ENCODE data around the gene ERGIC1. TPM values are rescaled to one million over a fixed set of nuclear protein-coding genes. Genes with fewer than 3 reads are reported as not detected.

Gene ERGIC1
- total and polyA plus RNA-seq, 2 experiments from 2014 or later = 25.2 to 92.2 TPM

GRCh38 chr5:172876578-172876977, 42.5 kb downstream of the ERGIC1 start:
- Histone ChIP-seq H3K4me3 (no peak overlapping the region), H3K79me2 (replicated peaks; ENCODE audit: insufficient read depth) (peaks cover 47% of the 10 kb centered on the region), H4K20me1 (replicated peaks; ENCODE audit: insufficient read depth) (peaks cover 45% of the 10 kb centered on the region), H3K36me3 (ENCODE audit: insufficient read depth) (no peaks in the 10 kb centered on the region), H3K27me3 (ENCODE audit: insufficient read depth) (no peaks in the 10 kb centered on the region), H2AFZ (no peak overlapping the region), H3F3A (replicated peaks; ENCODE audit: low read depth) (no peaks in the 10 kb centered on the region), H3K9me2 (ENCODE audit: insufficient read depth) (no peaks in the 10 kb centered on the region), H3K4me1 (ENCODE audit: insufficient read depth) (peaks cover 18% of the 10 kb centered on the region), H3K27ac (ENCODE audit: low read depth) (no peak overlapping the region), H3K4me2 (no peak overlapping the region)
- peaks cover 7% of the 10 kb centered on the region; the same call in 2 of the 3 replicates for H3K36me3 Mint-ChIP-seq (ENCODE audit: low read depth)
- no peak for DNase-seq (ENCODE audit: low spot score)
- TF ChIP-seq CTCF (conservative IDR thresholded peaks at IDR 0.05; ENCODE audit: low read depth in 2 of 2) (no peak), ZNF331 (CRISPR knock-in tag; IDR thresholded peaks at IDR 0.05; ENCODE audit: low read depth) (no peak), NANOG (IDR thresholded peaks at IDR 0.05; ENCODE audit: borderline replicate concordance) (no peak), ZNF462 (CRISPR knock-in tag; IDR thresholded peaks at IDR 0.05) (no peak), ETS1 (IDR thresholded peaks at IDR 0.05) (no peak), CREB1 (CRISPR knock-in tag; IDR thresholded peaks at IDR 0.05; ENCODE audit: low read depth) (no peak), EZH2phosphoT487 (IDR thresholded peaks at IDR 0.05; ENCODE audit: unreplicated experiment) (no peak), JUNB (IDR thresholded peaks at IDR 0.05; ENCODE audit: unreplicated experiment) (no peak), STAT1 (IDR thresholded peaks at IDR 0.05; ENCODE audit: unreplicated experiment) (no peak), POLR2AphosphoS5 (IDR thresholded peaks at IDR 0.05; ENCODE audit: low read depth) (no peak), EZH2 (IDR thresholded peaks at IDR 0.05; ENCODE audit: low read depth, unreplicated experiment) (no peak), REST (IDR thresholded peaks at IDR 0.05; ENCODE audit: unreplicated experiment) (no peak), ZNF114 (CRISPR knock-in tag; IDR thresholded peaks at IDR 0.05) (no peak)
- no peak for ATAC-seq
- no peak overlapping the region for H3K27ac Mint-ChIP-seq
- no peak overlapping the region for H3K4me3 Mint-ChIP-seq
- peaks cover 8% of the 10 kb centered on the region for H3K27me3 Mint-ChIP-seq (ENCODE audit: insufficient read depth, low read depth, poor library complexity)
- no peaks in the 10 kb centered on the region; the same call in 2 of the 3 replicates for H3K9me3 Mint-ChIP-seq
- peaks cover 8% of the 10 kb centered on the region for H3K4me1 Mint-ChIP-seq
